Measurements from ENCODE around the gene SMAD3. TPM values are rescaled to one million over a fixed set of nuclear protein-coding genes. Genes with fewer than 3 reads are reported as not detected.

SMAD3 gene
- total RNA-seq, 1 donor from 2014 or later, result 25.7 TPM

GRCh38 chr15:67173786-67174185 lies 108.4 kb downstream of the SMAD3 start:
- no peak for DNase-seq
- Histone ChIP-seq H3K27ac (no peak overlapping the region), H3K36me3 (peaks cover 34% of the 10 kb centered on the region), H3K9me3 (no peaks in the 10 kb centered on the region), H3K4me1 (peaks cover 36% of the 10 kb centered on the region), H3K4me3 (no peak overlapping the region), H3K27me3 (ENCODE audit: low read depth) (no peaks in the 10 kb centered on the region)
- no peak for TF ChIP-seq CTCF (IDR thresholded peaks at IDR 0.05)
- intact Hi-C loops (cut with DNase I), result no loop called here
- ATAC-seq, result no peak

GRCh38 chr15:67174446-67174845 lies 109.0 kb downstream of the SMAD3 start:
- intact Hi-C loops (cut with DNase I), result no loop called here
- Histone ChIP-seq H3K9me3 (no peaks in the 10 kb centered on the region), H3K4me3 (no peak overlapping the region), H3K27me3 (ENCODE audit: low read depth) (no peaks in the 10 kb centered on the region), H3K4me1 (peaks cover 40% of the 10 kb centered on the region), H3K36me3 (peaks cover 28% of the 10 kb centered on the region), H3K27ac (peak overlapping the region; percentile 24)
- TF ChIP-seq CTCF (IDR thresholded peaks at IDR 0.05), result no peak
- no peak for DNase-seq
- ATAC-seq, result no peak

- TF ChIP-seq CTCF (IDR thresholded peaks at IDR 0.05), result no peak
- intact Hi-C loops (cut with DNase I), result no loop called here
- ATAC-seq (peak in 1 of 2 donors; percentile 3), DNase-seq (no peak)
- H3K36me3 ChIP-seq, result peaks cover 28% of the 10 kb centered on the region
- no peaks in the 10 kb centered on the region for H3K9me3 ChIP-seq
- peaks cover 40% of the 10 kb centered on the region for H3K4me1 ChIP-seq
- peak overlapping the region; percentile 61 for H3K27ac ChIP-seq
- no peak overlapping the region for H3K4me3 ChIP-seq
- no peaks in the 10 kb centered on the region for H3K27me3 ChIP-seq (ENCODE audit: low read depth)
Observed at GRCh38 chr15:67174864-67175573, 109.6 kb downstream of the SMAD3 start.

GRCh38 chr15:67175643-67176071 lies 110.3 kb downstream of the SMAD3 start:
- TF ChIP-seq CTCF (IDR thresholded peaks at IDR 0.05), result no peak
- Histone ChIP-seq H3K4me1 (peaks cover 40% of the 10 kb centered on the region), H3K27me3 (ENCODE audit: low read depth) (no peaks in the 10 kb centered on the region), H3K4me3 (no peak overlapping the region), H3K9me3 (no peaks in the 10 kb centered on the region), H3K36me3 (peaks cover 23% of the 10 kb centered on the region), H3K27ac (peak overlapping the region; percentile 61)
- intact Hi-C loops (cut with DNase I), result no loop called here
- ATAC-seq, result peak; percentile 39 to 47
- peak; percentile 65 for DNase-seq

GRCh38 chr15:67176195-67176971 lies 111.0 kb downstream of the SMAD3 start:
- ATAC-seq, result peak; percentile 39 to 49
- peak overlapping the region; percentile 61 for H3K27ac ChIP-seq

More at GRCh38 chr15:67176195-67176971, 111.0 kb downstream of the SMAD3 start:
- peak; percentile 70 for DNase-seq
- no peaks in the 10 kb centered on the region for H3K27me3 ChIP-seq (ENCODE audit: low read depth)
- peaks cover 40% of the 10 kb centered on the region for H3K4me1 ChIP-seq
- H3K9me3 ChIP-seq, result no peaks in the 10 kb centered on the region
- H3K4me3 ChIP-seq, result no peak overlapping the region
- peaks cover 25% of the 10 kb centered on the region for H3K36me3 ChIP-seq
- intact Hi-C loops (cut with DNase I), result no loop called here
- no peak for TF ChIP-seq CTCF (IDR thresholded peaks at IDR 0.05)

Measured in lower lobe of right lung (tissue), 2 donors.